ENCODE measurements around the gene CDH6. TPM values are rescaled to one million over a fixed set of nuclear protein-coding genes. Genes with fewer than 3 reads are reported as not detected.
A peak's percentile ranks its signal among the peaks of the same experiment; 100 is the strongest.

CDH6 gene
- total RNA-seq, 2 donors from 2014 or later = 0.52 to 2.0 TPM

DNA sequence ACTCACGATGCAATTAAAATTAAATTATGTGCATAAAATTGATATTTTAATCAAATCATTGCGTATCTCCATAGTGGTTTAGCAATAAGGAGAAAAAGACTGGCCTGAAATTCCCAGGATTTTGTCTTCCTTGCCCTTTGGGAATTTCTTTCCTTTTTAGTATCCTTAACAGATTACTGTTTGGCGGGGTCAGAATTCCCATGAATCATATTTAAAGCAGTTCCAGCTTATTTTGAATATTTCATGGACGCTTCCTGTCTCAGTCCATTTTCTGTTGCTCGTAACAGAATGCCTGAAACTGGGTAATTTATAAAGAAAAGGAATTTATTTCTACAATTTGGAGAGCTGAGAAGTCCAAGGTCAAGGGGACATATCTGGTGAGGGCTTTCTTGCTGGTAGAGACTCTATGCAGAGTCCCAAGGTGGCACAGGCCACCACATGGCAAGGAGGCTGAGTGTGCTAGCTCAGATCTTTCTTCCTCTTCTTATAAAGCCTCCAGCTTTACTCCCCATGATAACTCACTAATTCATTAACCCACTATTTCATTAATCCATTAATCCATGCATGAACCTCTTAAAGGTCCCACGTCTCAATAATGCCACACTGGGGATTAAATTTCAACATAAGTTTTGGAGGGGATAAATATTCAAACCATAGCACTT lies 37.8 kb downstream of the CDH6 start:
- Histone ChIP-seq H3K4me1 (no peaks in the 10 kb centered on the region), H3K9ac (ENCODE audit: low read depth in 2 of 2, low read length in 2 of 2) (no peak overlapping the region), H3K4me3 (no peak overlapping the region), H3K9me3 (no peaks in the 10 kb centered on the region), H3K36me3 (no peaks in the 10 kb centered on the region), H3K27me3 (no peaks in the 10 kb centered on the region), H3K27ac (no peak overlapping the region)
- no peak for DNase-seq
- intact Hi-C loops (cut with DNase I) = no loop called here
- TF ChIP-seq, protein P1, sequence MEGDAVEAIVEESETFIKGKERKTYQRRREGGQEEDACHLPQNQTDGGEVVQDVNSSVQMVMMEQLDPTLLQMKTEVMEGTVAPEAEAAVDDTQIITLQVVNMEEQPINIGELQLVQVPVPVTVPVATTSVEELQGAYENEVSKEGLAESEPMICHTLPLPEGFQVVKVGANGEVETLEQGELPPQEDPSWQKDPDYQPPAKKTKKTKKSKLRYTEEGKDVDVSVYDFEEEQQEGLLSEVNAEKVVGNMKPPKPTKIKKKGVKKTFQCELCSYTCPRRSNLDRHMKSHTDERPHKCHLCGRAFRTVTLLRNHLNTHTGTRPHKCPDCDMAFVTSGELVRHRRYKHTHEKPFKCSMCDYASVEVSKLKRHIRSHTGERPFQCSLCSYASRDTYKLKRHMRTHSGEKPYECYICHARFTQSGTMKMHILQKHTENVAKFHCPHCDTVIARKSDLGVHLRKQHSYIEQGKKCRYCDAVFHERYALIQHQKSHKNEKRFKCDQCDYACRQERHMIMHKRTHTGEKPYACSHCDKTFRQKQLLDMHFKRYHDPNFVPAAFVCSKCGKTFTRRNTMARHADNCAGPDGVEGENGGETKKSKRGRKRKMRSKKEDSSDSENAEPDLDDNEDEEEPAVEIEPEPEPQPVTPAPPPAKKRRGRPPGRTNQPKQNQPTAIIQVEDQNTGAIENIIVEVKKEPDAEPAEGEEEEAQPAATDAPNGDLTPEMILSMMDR (IDR thresholded peaks at IDR 0.05) = no peak

DNA sequence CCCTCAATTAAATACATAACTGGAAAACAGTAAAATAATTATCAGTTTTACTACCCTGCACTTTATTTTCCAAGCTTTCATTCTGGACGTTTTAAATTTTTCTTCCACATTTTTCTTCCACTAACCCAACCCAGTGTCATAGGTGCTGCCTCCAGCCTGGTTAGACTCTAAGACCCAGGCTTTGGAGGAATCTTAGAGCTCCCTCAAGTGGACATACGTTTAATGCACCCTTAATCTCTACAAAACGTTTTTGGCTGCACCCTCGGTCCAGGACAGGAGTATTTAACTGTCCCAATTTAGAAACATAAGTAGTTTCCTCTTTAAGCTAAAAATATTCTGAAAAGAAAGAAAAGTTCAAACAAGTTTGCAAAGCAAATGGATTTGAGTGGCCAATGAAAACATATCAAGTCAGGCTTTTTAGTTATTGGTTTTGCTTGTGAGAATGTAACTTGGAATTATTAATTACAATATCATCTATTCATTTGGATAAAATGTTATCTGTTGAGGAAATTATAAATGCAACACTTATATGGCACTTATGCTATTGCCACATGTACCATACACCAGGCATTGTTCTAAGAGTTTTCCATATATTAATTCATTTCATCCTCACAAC lies 38.9 kb downstream of the CDH6 start:
- peak; percentile 22 for DNase-seq
- Histone ChIP-seq H3K9me3 (no peaks in the 10 kb centered on the region), H3K9ac (ENCODE audit: low read depth in 2 of 2, low read length in 2 of 2) (no peak overlapping the region), H3K4me1 (no peaks in the 10 kb centered on the region), H3K27ac (no peak overlapping the region), H3K27me3 (no peaks in the 10 kb centered on the region), H3K4me3 (no peak overlapping the region), H3K36me3 (no peaks in the 10 kb centered on the region)
- intact Hi-C loops (cut with DNase I) = no loop called here
- TF ChIP-seq, protein P1 (IDR thresholded peaks at IDR 0.05) = peak; percentile 61

DNA sequence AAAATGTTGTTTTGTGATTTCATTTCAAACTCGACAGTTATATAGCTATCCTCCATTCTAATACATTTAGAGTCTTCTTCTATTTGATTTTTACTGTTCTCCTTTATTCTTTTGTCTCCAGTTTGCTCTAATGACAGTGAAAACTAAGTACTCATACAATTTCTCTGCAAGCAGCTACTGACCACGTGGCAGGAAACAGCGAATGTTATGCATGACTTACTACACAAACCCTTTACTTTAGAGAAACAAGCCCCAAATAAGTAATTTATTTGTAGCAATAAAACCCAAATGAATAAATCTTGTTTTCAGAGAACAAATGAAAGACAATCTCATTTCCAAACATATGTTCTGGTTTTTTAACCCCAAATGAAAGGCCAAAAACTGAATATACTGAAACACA lies 41.9 kb downstream of the CDH6 start:
- Histone ChIP-seq H3K9me3 (no peaks in the 10 kb centered on the region), H3K27ac (no peak overlapping the region), H3K36me3 (no peaks in the 10 kb centered on the region), H3K4me3 (no peak overlapping the region), H3K9ac (ENCODE audit: low read depth in 2 of 2, low read length in 2 of 2) (no peak overlapping the region), H3K27me3 (no peaks in the 10 kb centered on the region), H3K4me1 (no peaks in the 10 kb centered on the region)
- intact Hi-C loops (cut with DNase I) = no loop called here
- TF ChIP-seq, protein P1 (IDR thresholded peaks at IDR 0.05) = no peak
- no peak for DNase-seq

DNA sequence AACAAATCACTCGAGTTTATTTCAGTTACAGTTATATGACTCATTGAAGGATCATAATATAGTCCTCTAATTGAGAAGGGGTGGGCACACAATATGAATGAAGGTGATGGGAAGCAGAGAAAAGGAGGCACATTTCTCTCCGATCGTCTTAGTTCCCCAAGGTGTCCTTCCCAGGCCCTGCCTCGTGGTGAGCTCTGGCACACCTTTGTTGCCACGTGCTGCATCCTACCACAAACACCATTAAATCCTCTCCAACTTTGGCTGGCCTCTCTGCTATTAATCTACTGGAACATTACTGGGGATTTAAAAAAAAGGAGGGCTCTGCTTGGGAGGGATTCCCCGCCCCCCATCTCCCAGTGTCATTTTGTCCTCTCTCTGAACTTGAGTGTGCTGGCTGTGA lies 42.9 kb downstream of the CDH6 start:
- no peak overlapping the region for H3K27ac ChIP-seq
- H3K27me3 ChIP-seq = no peaks in the 10 kb centered on the region
- TF ChIP-seq, protein P1 (IDR thresholded peaks at IDR 0.05) = no peak
- no peak for DNase-seq
- no peaks in the 10 kb centered on the region for H3K9me3 ChIP-seq
- no peaks in the 10 kb centered on the region for H3K4me1 ChIP-seq
- intact Hi-C loops (cut with DNase I) = no loop called here
- H3K9ac ChIP-seq (ENCODE audit: low read depth in 2 of 2, low read length in 2 of 2) = no peak overlapping the region
- no peak overlapping the region for H3K4me3 ChIP-seq
- H3K36me3 ChIP-seq = no peaks in the 10 kb centered on the region

DNA sequence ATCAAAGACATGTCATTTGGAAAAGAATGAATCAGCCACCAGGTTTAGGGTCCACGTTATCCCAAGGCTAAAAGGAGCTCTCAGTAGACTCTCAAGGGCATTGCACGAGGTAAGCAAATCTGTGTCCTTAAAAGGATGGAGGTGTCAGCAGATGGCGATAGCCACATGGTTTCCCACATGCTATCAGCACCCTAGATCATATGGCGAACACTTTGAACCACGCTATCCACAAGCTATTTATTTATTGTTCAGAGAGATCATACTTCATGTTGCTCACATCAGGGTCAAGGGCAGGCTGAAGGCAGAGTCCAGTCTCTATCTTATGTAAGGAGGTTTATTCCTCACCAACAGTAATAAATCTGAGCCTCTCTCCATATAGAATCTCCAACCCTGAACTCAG lies 43.7 kb downstream of the CDH6 start:
- Histone ChIP-seq H3K36me3 (no peaks in the 10 kb centered on the region), H3K27me3 (no peaks in the 10 kb centered on the region), H3K27ac (no peak overlapping the region), H3K4me3 (no peak overlapping the region), H3K9me3 (no peaks in the 10 kb centered on the region), H3K4me1 (no peaks in the 10 kb centered on the region), H3K9ac (ENCODE audit: low read depth in 2 of 2, low read length in 2 of 2) (no peak overlapping the region)
- DNase-seq = no peak
- intact Hi-C loops (cut with DNase I) = no loop called here
- TF ChIP-seq, protein P1 (IDR thresholded peaks at IDR 0.05) = no peak

Measured in colonic mucosa (tissue), 4 donors.